Smooth muscle cell (in vitro differentiated cells): ENCODE data around the gene TUBA4A. TPM values are rescaled to one million over a fixed set of nuclear protein-coding genes. Genes with fewer than 3 reads are reported as not detected.

Experiments used
- DNase-seq: peaks from one replicate; lab custom pipeline; 2025; ENCODE audit not compliant: unreplicated experiment; lab: John Stamatoyannopoulos, UW
- H2AFZ ChIP-seq: fragments of 200-600 bp; sonication (generic); 2 replicates; pipeline ENCODE4 v1.6.0; 2016; ENCODE audit warnings: antibody characterized with exemption, low read depth, mild to moderate bottlenecking
- H3F3A ChIP-seq: fragments of 200-600 bp; sonication (generic); 2 replicates; pipeline ENCODE4 v1.6.0; 2017; ENCODE audit warnings: antibody characterized with exemption, low read depth
- H3K27ac ChIP-seq: fragments of 200-600 bp; sonication (generic); 2 replicates; pipeline ENCODE4 v1.5.1; 2016; ENCODE audit warnings: low read depth, mild to moderate bottlenecking
- H3K27me3 ChIP-seq: fragments of 200-600 bp; sonication (generic); 2 replicates; pipeline ENCODE4 v1.6.1; 2016; ENCODE audit warnings: low read depth, mild to moderate bottlenecking
- H3K36me3 ChIP-seq: fragments of 200-600 bp; sonication (generic); 2 replicates; pipeline ENCODE4 v1.5.1; 2016; ENCODE audit warnings: low read depth
- H3K4me1 ChIP-seq: fragments of 200-600 bp; sonication (generic); 2 replicates; pipeline ENCODE4 v1.5.1; 2016; ENCODE audit warnings: low read depth
- H3K4me2 ChIP-seq: fragments of 200-600 bp; sonication (generic); 2 replicates; pipeline ENCODE4 v1.6.0; 2016; ENCODE audit warnings: mild to moderate bottlenecking
- H3K4me3 ChIP-seq: fragments of 200-600 bp; sonication (generic); 2 replicates; pipeline ENCODE4 v1.5.1; 2016; ENCODE audit warnings: mild to moderate bottlenecking
- H3K79me2 ChIP-seq: fragments of 200-600 bp; sonication (generic); 2 replicates; pipeline ENCODE4 v1.6.0; 2016; ENCODE audit warnings: low read depth, mild to moderate bottlenecking
- H3K9ac ChIP-seq: fragments of 200-600 bp; sonication (generic); 2 replicates; pipeline ENCODE4 v1.6.0; 2016; ENCODE audit warnings: low read depth
- H3K9me3 ChIP-seq: fragments of 200-600 bp; sonication (generic); replicated peaks from 2 replicates; pipeline ENCODE4 v1.5.1; 2016; ENCODE audit warnings: low read depth
- H4K20me1 ChIP-seq: fragments of 200-600 bp; sonication (generic); 2 replicates; pipeline ENCODE4 v1.6.0; 2016; ENCODE audit warnings: low read depth
- WGBS: methylation state at CpG from one replicate; pipeline ENCODE4 v1.1.7; 2016; ENCODE audit warnings: low lambda C conversion rate; 5-methylcytosine and 5-hydroxymethylcytosine counted together
- polyA plus RNA-seq: library from polyadenylated mRNA; unstranded; fragments of >200 nt; fragmentation: Nextera tagmentation; extraction: Ambion mirVana; gene quantifications from 2 replicates; pipeline ENCODE4 v1.2.1, GENCODE V29; 2016
- total RNA-seq: library from RNA; depleted of rRNA; stranded (reverse); fragments of >200 nt; gene quantifications from 2 replicates; pipeline ENCODE4 v1.2.3, GENCODE V29; 2014
- TF ChIP-seq, protein P1 (sequence below): fragments of 200-600 bp; sonication (generic); IDR thresholded peaks from 2 replicates; pipeline ENCODE4 v1.5.1; 2017; ENCODE audit warnings: borderline replicate concordance, mild to moderate bottlenecking, antibody characterized with exemption; ENCODE audit not compliant: insufficient read depth, poor library complexity, severe bottlenecking

TUBA4A gene
- total and polyA plus RNA-seq, 2 experiments from 2014 or later = 29.4 to 53.2 TPM

DNA sequence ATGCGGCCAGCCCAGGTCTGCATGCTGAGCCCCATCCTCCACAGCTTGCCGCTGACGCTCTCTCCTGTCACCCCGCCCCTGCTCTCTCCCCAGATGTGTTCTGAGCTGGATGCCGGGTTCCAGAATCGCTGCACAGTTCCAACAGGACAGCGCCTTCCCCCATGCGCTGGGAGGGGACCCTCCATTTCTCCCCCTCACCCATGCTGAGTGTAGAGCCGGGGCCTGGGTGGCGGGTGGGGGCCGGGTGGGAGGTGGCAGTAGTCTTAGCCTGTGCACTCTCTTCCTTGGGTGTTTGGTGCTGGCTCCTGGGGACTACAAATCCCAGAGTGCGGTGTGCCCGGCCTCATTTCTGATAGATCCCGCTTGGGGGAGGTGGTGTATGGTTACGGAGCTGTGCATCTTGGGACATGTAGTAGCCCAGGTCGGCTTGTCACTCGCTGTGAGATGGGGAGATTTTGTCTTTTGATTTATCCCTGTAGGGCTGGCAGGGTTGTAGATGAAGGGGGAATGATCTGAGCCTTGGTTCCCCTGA is 32.2 kb upstream of the TUBA4A start:
- Histone ChIP-seq H3K27me3 (no peaks in the 10 kb centered on the region), H3K4me2 (no peak overlapping the region), H3K36me3 (no peaks in the 10 kb centered on the region), H3K79me2 (no peaks in the 10 kb centered on the region), H3F3A (peaks cover 4% of the 10 kb centered on the region), H3K9me3 (no peaks in the 10 kb centered on the region), H3K9ac (no peak overlapping the region), H3K4me3 (no peak overlapping the region), H4K20me1 (no peaks in the 10 kb centered on the region), H3K4me1 (no peaks in the 10 kb centered on the region), H2AFZ (no peak overlapping the region), H3K27ac (peak overlapping the region; percentile 19)
- WGBS = 79% methylated on average over 14 of the region's 17 CpGs
- TF ChIP-seq, protein P1, sequence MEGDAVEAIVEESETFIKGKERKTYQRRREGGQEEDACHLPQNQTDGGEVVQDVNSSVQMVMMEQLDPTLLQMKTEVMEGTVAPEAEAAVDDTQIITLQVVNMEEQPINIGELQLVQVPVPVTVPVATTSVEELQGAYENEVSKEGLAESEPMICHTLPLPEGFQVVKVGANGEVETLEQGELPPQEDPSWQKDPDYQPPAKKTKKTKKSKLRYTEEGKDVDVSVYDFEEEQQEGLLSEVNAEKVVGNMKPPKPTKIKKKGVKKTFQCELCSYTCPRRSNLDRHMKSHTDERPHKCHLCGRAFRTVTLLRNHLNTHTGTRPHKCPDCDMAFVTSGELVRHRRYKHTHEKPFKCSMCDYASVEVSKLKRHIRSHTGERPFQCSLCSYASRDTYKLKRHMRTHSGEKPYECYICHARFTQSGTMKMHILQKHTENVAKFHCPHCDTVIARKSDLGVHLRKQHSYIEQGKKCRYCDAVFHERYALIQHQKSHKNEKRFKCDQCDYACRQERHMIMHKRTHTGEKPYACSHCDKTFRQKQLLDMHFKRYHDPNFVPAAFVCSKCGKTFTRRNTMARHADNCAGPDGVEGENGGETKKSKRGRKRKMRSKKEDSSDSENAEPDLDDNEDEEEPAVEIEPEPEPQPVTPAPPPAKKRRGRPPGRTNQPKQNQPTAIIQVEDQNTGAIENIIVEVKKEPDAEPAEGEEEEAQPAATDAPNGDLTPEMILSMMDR = no peak
- DNase-seq = no peak

DNA sequence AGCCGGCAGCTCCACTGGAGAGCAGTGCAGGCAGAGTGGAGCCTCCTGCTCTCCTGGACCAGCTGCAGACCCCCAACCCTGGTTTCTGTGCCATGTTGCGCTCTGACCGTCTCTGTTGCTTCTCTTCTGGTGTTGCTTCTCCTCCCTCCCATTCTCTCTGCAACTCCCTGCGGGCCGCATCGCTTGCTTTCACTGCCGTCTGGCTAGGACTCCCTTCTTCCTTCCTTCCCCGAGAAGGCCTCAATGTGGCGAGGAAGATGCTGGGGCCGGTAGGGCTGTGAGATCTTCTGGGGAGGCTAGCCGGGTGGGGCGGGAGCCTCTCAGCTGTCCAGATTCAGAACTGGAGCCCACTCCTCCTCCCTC is 31.6 kb upstream of the TUBA4A start:
- 96% methylated on average over 11 of the region's 12 CpGs for WGBS
- H2AFZ ChIP-seq = no peak overlapping the region
- no peak overlapping the region for H3K27ac ChIP-seq
- H4K20me1 ChIP-seq = no peaks in the 10 kb centered on the region
- H3K4me1 ChIP-seq = no peaks in the 10 kb centered on the region
- H3K9me3 ChIP-seq = no peaks in the 10 kb centered on the region
- no peaks in the 10 kb centered on the region for H3K27me3 ChIP-seq
- H3K4me3 ChIP-seq = no peak overlapping the region
- H3K36me3 ChIP-seq = no peaks in the 10 kb centered on the region
- no peak overlapping the region for H3K4me2 ChIP-seq
- H3K79me2 ChIP-seq = no peaks in the 10 kb centered on the region
- TF ChIP-seq, protein P1 = no peak
- peaks cover 4% of the 10 kb centered on the region for H3F3A ChIP-seq
- no peak for DNase-seq
- no peak overlapping the region for H3K9ac ChIP-seq

DNA sequence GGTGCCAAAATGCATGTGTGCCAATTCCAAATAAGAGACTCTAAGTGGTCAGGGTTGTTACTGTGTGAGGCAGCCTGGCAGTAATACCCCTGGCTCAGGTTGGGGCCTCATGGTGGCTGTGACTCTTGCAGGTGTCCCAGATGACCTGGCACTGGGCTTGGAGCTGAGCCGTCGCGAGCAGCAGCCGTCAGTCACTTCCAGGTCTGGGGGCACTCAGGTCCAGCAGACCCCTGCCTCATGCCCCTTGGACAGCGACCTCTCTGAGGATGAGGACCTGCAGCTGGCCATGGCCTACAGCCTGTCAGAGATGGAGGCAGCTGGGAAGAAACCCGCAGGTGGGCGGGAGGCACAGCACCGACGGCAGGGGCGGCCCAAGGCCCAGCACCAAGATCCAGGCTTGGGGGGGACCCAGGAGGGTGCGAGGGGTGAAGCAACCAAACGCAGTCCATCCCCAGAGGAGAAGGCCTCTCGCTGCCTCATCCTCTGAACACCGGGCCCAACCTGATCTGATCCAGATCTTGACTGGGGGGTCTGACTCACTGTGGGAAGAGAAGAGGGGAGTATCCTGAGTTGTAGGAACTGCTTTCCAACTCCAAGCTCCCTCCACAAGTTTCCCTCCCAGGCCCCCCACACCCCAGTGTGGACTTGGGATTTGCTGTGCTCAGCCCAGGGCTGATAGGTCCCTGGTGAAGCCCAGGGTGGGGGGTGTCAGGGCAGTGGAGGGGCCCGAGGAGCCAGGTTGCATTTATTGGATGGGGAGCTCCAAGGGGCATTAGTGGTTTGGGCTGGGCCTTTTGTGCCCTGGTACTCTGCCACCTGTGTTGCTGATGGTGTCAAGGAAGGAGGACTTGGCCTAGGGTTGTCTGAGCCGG is 31.0 kb upstream of the TUBA4A start:
- no peak overlapping the region for H3K27ac ChIP-seq
- TF ChIP-seq, protein P1 = no peak

More for the DNA sequence above, 31.0 kb upstream of the TUBA4A start:
- no peak for DNase-seq
- H3K79me2 ChIP-seq = no peaks in the 10 kb centered on the region
- no peak overlapping the region for H3K4me2 ChIP-seq
- H3K9ac ChIP-seq = no peak overlapping the region
- no peaks in the 10 kb centered on the region for H3K36me3 ChIP-seq
- WGBS = 95% methylated on average over 16 of the region's 16 CpGs
- no peak overlapping the region for H2AFZ ChIP-seq
- H3K4me3 ChIP-seq = no peak overlapping the region
- H3K27me3 ChIP-seq = no peaks in the 10 kb centered on the region
- H3F3A ChIP-seq = peaks cover 4% of the 10 kb centered on the region
- no peaks in the 10 kb centered on the region for H3K9me3 ChIP-seq
- H3K4me1 ChIP-seq = peaks cover 4% of the 10 kb centered on the region
- no peaks in the 10 kb centered on the region for H4K20me1 ChIP-seq
